Measurements from ENCODE around the gene SVIL. TPM values are rescaled to one million over a fixed set of nuclear protein-coding genes. Genes with fewer than 3 reads are reported as not detected.

SVIL gene
- total RNA-seq, 1 donor from 2014 or later = 118 TPM

DNA sequence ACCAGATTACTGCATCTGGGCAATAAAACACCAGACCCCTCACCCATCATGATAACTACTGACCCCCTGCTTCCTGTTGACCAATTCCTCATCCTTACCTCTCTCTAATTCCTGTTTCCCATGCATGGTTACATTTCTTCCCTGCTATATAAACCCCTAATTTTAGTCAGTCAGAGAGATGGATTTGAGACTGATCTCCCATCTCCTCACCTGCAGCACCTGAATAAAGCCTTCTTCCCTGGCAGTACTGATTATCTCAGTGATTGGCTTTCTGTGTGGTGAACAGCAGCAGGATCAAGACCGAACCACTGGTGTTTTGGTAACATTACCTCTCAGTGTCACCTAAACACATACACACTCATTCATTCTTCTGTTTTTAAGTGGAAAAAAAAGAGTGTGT lies 41.2 kb upstream of the SVIL start:
- H3K9me3 ChIP-seq = peaks cover 6% of the 10 kb centered on the region
- intact Hi-C loops (cut with DNase I) = no loop called here
- DNase-seq (no peak), ATAC-seq (no peak)
- TF ChIP-seq, protein P1, sequence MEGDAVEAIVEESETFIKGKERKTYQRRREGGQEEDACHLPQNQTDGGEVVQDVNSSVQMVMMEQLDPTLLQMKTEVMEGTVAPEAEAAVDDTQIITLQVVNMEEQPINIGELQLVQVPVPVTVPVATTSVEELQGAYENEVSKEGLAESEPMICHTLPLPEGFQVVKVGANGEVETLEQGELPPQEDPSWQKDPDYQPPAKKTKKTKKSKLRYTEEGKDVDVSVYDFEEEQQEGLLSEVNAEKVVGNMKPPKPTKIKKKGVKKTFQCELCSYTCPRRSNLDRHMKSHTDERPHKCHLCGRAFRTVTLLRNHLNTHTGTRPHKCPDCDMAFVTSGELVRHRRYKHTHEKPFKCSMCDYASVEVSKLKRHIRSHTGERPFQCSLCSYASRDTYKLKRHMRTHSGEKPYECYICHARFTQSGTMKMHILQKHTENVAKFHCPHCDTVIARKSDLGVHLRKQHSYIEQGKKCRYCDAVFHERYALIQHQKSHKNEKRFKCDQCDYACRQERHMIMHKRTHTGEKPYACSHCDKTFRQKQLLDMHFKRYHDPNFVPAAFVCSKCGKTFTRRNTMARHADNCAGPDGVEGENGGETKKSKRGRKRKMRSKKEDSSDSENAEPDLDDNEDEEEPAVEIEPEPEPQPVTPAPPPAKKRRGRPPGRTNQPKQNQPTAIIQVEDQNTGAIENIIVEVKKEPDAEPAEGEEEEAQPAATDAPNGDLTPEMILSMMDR (IDR thresholded peaks at IDR 0.05) = no peak
- H3K27me3 ChIP-seq (ENCODE audit: low read depth) = no peaks in the 10 kb centered on the region
- H3K4me3 ChIP-seq = no peak overlapping the region
- peaks cover 13% of the 10 kb centered on the region for H3K36me3 ChIP-seq
- H3K4me1 ChIP-seq = peaks cover 8% of the 10 kb centered on the region
- no peak overlapping the region for H3K27ac ChIP-seq

DNA sequence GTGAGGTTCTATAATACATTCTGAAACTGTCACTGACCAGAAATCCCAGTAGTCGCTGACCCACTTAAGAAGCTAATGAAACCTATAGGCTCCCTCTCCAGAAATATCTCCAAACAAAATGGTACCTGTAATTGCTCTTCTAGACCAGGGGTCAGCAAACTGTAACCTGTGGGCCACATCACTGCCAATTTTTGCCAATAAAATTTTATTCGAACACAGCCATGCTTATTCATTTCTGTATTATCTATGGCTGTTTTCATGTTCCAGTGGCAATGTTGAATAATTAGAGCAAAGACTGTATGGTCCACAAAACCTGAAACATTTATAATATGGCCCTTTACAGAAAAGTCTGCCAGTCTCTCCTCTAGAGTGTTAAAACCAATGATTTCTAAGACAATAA lies 37.2 kb upstream of the SVIL start:
- Histone ChIP-seq H3K36me3 (no peaks in the 10 kb centered on the region), H3K4me3 (no peak overlapping the region), H3K4me1 (peaks cover 12% of the 10 kb centered on the region), H3K27ac (no peak overlapping the region), H3K9me3 (peaks cover 6% of the 10 kb centered on the region), H3K27me3 (ENCODE audit: low read depth) (no peaks in the 10 kb centered on the region)
- intact Hi-C loops (cut with DNase I) = no loop called here
- TF ChIP-seq, protein P1 (IDR thresholded peaks at IDR 0.05) = no peak
- no peak for DNase-seq
- no peak for ATAC-seq

DNA sequence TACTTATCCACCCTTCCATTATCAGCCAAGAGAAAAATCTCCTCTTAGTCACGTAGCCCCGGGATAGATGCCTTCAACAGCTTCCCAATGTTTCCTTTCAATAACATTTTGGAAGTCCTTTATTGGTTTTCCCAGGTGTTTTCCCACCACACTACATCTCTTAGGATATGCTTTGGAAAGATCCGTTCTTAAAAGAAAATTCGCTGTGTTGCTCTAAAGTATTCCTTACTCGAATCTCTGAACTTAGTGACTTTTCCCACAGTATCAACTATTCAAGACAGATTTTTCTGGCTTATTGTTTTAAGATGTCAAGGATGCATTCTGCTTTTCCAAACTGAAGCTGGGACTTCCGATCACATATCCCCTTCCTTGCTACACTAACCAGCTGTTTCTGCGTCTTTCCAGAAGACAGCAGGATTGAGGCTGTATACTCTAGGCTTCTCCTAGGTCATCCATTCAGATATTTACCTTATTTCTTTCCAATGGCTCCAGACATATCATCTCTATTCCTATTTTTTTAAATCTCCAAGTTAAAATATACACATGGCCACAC lies 36.5 kb upstream of the SVIL start:
- H3K27ac ChIP-seq = no peak overlapping the region

DNA sequence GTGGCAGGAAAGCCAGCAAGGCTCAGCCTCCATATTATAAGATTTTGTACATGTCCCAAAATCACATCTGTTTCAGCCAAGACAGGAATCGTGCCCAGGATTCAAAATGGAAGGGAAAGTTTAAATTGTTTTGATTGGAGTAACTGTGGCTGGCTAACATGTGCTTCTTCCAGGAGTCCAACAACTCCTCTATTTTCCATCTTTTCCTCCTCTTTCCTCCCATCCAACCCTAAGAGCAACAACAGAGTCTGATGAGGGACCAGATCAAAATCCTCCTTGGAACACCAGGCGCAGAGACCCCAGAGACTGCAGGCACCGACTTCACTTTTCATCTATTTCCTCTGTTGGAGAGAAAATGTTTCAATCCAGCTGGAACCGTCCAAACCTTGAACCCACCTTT lies 36.0 kb upstream of the SVIL start:
- Histone ChIP-seq H3K27ac (no peak overlapping the region), H3K4me3 (no peak overlapping the region), H3K4me1 (peaks cover 12% of the 10 kb centered on the region), H3K36me3 (no peaks in the 10 kb centered on the region), H3K27me3 (ENCODE audit: low read depth) (no peaks in the 10 kb centered on the region), H3K9me3 (peaks cover 6% of the 10 kb centered on the region)
- TF ChIP-seq, protein P1 (IDR thresholded peaks at IDR 0.05) = no peak
- no peak for DNase-seq
- ATAC-seq = no peak
- intact Hi-C loops (cut with DNase I) = no loop called here

More for the DNA sequence above, 36.5 kb upstream of the SVIL start:
- Histone ChIP-seq H3K4me1 (peaks cover 12% of the 10 kb centered on the region), H3K4me3 (no peak overlapping the region), H3K36me3 (no peaks in the 10 kb centered on the region), H3K27me3 (ENCODE audit: low read depth) (no peaks in the 10 kb centered on the region), H3K9me3 (peaks cover 6% of the 10 kb centered on the region)
- ATAC-seq = no peak
- intact Hi-C loops (cut with DNase I) = no loop called here
- no peak for DNase-seq
- TF ChIP-seq, protein P1 (IDR thresholded peaks at IDR 0.05) = no peak

GRCh38 chr10:29669149-29669548 lies 34.4 kb upstream of the SVIL start:
- ATAC-seq = peak in 1 of 2 donors; percentile 36
- TF ChIP-seq, protein P1 (IDR thresholded peaks at IDR 0.05) = no peak
- H3K36me3 ChIP-seq = no peaks in the 10 kb centered on the region
- H3K27ac ChIP-seq = no peak overlapping the region
- peaks cover 12% of the 10 kb centered on the region for H3K4me1 ChIP-seq
- intact Hi-C loops (cut with DNase I) = no loop called here
- no peak overlapping the region for H3K4me3 ChIP-seq
- H3K9me3 ChIP-seq = no peaks in the 10 kb centered on the region
- no peaks in the 10 kb centered on the region for H3K27me3 ChIP-seq (ENCODE audit: low read depth)
- no peak for DNase-seq

All from lower lobe of right lung (tissue), 2 donors.